Subcutaneous adipose tissue (tissue), 4 donors: ENCODE measurements around the gene PNISR. TPM values are rescaled to one million over a fixed set of nuclear protein-coding genes. Genes with fewer than 3 reads are reported as not detected.

Source experiments
- total RNA-seq, 4 donors: library from RNA; depleted of rRNA; stranded (reverse); fragments of >200 nt; gene quantifications; one replicate each; pipeline ENCODE4 v1.1.0, GENCODE V29; 2016
- TF ChIP-seq, protein P1 (sequence below): fragments of 450-650 bp; IDR thresholded peaks from one replicate; pipeline ENCODE4 v1.5.1; 2016; ENCODE audit warnings: low read depth, mild to moderate bottlenecking, control low read depth, antibody characterized with exemption, moderate library complexity

The PNISR gene
- total RNA-seq, 4 donors from 2014 or later: 165 to 186 (median 181) TPM

DNA sequence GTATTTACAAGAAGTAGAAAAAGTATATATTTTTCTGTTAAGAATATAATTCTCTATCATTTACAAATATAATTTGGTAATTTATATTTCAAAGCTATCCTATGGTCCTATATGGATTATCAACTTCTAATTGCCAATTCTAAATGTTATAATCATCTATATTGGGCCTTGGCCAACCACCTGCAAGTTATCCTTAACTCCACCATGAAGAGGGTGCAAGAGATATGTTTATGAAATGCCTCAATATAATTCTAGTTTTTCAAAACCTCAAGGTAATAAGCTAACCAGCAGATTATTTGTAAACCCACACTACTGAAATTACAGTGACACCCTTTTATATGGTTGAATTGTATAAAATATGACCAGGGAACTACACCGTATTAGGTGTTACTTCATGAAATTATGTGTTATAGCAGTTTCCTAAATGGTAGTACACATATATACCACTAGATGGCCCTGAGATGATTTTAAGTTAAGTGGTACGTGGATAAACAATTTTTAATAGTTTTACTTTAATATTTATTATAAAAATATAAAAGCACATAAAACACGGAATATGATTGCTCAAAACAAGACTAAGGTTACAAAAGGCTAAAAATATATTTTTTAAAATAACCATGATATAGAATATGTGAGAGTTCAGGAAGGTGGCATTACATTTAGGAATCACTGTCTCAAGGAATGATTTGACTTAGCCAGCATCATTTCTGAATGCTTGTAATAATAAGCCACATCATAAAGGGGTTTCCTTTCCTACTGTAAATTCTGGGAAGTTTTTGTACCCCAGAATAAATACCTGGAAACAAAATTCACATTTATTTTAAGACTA is 9.8 kb upstream of the PNISR start:
- TF ChIP-seq, protein P1, sequence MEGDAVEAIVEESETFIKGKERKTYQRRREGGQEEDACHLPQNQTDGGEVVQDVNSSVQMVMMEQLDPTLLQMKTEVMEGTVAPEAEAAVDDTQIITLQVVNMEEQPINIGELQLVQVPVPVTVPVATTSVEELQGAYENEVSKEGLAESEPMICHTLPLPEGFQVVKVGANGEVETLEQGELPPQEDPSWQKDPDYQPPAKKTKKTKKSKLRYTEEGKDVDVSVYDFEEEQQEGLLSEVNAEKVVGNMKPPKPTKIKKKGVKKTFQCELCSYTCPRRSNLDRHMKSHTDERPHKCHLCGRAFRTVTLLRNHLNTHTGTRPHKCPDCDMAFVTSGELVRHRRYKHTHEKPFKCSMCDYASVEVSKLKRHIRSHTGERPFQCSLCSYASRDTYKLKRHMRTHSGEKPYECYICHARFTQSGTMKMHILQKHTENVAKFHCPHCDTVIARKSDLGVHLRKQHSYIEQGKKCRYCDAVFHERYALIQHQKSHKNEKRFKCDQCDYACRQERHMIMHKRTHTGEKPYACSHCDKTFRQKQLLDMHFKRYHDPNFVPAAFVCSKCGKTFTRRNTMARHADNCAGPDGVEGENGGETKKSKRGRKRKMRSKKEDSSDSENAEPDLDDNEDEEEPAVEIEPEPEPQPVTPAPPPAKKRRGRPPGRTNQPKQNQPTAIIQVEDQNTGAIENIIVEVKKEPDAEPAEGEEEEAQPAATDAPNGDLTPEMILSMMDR: no peak

DNA sequence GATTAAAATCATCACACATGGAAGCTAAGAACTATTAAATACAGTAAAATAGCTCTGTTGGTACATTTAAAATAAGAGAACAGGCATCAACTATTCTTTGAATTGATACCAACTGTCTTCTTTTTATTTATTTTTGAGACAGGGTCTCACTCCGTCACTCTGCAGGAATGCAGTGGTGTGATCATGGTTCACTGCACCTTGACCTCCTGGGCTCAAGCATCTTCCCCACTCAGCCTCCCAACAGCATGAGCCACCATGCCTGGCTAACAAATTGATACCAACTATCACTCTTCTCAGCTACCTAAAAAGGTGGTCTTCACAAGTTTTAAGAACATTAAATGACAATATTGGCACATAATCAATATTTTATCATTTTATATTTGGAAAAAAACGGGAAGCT is 7.8 kb upstream of the PNISR start:
- TF ChIP-seq, protein P1: no peak

DNA sequence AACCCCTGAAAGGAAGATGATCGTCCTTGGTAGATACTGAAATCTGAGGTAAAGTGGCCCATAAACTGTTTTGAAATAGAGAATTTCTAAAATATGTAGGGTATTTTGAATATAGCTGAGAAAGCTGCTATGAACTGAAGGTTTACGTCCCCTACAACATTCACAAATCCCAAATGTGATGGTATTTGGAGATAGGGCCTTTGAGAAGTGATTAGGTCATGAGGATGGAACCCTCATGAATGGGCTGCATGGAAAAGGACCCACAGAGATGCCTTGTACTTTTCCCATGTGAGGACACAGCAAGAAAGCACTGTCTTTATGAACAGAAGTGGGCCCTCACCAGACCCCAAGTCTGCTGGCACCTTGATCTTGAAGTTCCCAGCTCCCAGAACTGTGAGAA is 6.8 kb upstream of the PNISR start:
- TF ChIP-seq, protein P1: no peak

DNA sequence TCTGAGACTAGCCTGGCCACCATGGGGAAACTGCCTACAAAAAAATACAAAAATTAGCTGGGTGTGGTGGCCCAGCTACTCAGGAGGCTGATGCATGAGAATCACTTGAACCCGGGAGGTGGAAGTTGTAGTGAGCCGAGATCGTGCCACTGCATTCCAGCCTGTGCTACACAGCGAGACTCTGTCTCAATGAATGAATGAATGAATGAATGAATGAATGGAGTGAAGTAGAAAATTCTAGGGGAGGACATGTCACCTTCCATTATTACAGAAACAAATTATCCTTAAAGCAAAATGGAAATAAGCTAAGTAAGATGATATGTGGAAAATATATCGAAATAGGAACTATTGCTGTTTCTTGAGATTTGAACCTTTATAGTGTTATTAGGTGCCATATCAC is 2.9 kb upstream of the PNISR start:
- TF ChIP-seq, protein P1: no peak

DNA sequence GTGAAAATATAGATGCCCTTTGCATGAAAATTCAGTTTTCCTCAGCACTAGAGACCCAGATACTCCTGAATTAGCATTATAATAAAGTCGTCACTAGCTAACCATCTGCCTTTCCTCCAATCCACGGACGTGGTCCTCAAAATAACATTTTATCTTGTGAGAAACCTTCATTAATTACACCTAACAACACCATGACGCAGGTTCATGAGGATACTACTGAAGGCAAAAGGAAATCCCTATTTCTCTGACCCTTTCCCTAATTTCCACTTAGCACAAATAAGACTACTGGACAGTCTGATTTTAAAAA is 1.3 kb upstream of the PNISR start:
- TF ChIP-seq, protein P1: no peak

DNA sequence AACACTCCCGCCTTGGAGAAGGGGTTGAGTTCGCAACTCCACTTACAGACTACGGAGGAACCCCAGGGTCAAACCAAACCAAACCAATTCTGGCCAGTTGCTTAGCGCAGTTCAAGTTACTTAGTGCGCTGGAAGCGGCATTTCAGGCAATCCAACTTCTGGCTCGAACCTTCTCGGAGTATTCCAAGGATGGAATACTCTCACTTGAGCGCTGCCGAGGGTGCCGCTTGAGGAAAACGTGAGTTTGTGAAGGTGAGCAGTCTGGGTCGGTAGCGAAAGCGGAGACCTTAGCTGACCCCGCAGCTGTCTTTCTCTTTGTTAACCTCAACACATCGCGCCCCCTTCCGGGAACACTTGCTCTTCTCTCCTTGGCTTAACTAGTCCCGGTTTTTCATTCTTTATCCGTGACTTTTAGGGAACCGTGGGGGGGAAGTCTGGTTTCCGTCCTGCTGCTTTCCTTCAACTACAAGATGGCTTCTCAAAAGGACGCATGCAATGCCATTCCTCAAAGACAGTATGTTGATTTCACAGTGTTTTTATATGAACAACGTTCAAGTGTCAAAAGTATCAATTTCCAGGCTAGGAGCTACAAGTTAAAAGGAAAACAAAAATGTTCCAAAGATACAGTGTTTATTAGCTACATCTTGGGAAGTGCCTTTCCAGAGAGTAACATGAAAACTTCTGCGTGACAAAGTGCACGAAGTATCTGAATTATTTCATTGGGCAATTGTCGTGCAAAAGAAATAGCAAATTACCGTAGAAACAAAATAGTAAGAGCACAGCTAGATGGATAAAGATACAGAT is 741 bp upstream of the PNISR start:
- TF ChIP-seq, protein P1: no peak

DNA sequence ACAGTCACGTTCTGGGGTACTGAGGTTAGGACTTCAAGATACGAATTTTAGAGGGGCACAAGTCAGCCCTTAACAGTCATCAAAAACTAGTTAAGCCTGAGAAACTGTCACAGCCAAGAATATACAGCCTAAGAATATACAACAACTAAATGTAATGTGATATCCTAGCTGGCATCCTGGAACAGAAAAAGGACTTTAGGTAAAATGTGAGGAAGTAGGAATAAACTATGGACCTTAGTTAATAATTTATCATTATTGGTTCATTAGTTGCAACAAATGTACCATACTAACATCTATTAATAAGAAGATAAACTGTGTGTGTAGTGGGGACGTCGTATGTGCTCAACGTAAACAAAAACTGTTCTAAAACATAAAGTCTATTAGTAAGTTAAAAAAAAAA is 1.1 kb downstream of the PNISR start:
- TF ChIP-seq, protein P1: no peak
